DMS 273 treated with DMSO at 0.1 percent for 48 hours (cell line): ENCODE results near the gene MRPL11.
A peak's percentile ranks its signal among the peaks of the same experiment; 100 is the strongest.
"Not testable (repeated sequence)": the region's sequence is repeated elsewhere in the genome, so short reads cannot be mapped to it uniquely, and the experiment has no call there.

Source experiments
- DNase-seq: peaks from one replicate; lab custom pipeline; 2025; lab: John Stamatoyannopoulos, UW

MRPL11 gene

DNA sequence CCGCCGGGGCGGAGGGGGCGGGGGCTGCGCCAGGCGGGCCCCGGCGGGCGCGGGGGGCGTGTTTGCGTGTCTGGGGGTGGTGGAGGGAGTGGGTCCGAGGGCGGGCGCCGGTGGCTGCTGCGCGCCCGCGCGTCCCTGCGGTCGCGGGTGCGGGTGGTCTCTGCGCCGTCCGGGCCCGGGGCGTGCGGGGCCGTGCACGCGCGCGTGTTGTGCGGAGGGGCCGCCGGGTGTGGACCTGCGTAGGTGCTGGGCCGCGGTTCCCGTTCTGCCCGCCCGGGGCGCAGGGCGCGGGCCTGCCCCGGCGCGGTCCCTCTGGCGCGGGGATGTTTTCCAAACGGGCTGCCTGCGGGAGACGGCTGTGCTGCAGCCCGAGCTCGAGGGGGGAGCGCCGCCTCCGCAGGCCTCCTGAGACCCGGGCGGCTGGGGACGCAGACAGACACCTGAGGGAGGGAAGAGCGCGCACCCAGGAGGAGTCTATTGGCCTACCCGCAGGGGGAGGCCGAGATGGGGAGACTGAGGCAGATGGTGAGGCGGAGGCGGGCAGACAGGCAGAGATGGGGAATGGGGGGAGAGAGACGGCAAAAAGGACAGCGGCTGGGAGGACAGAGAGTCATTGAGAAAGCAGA lies 28.5 kb upstream of the MRPL11 start:
- DNase-seq: no peak

DNA sequence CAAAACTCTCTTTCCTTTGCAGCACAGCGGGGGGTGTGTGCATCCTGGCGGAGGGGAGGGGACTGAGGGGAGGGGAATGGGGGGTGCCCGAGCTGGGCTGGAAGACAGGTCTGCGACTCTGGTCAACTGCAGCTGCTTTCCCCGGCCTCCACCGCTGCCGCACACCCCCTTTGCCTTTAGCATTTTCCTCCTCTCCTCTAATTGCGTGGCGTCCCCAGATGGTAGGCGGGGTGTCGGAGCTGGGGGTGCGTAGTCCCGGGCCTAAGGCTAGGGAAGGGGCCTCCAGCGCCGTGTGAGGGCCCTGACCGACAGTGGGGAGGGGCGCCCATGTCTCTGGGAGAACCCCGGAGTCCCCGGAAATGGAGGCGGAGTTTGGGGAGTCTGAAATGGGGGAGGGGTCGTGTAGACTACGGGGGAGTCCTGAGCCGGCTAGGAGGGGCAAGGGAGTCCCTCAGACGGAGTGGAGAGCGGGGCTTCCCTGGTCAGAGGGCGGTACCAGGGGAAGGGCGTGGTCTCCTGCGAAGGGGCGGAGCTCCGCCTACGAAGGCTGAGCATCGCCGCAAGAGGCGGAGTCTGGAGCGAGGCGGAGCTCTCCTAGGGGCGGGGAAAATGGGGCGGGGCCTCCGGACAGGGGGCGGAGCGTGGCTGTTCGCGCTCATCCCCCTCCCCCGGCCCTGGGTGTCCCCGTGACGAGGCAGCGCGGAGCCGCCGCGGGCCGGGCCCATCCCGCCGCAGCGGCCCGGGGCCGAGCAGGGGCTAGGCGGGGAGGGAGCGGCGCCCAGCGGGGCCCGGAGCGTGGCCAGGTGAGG lies 27.8 kb upstream of the MRPL11 start, which contains the start of gene PELI3:
TSS of gene PELI3 (plus strand) at position 681 of the 809 bp plus-strand sequence. CDS start 1,224 bp downstream, outside the sequence.
- peak; percentile 30 for DNase-seq

DNA sequence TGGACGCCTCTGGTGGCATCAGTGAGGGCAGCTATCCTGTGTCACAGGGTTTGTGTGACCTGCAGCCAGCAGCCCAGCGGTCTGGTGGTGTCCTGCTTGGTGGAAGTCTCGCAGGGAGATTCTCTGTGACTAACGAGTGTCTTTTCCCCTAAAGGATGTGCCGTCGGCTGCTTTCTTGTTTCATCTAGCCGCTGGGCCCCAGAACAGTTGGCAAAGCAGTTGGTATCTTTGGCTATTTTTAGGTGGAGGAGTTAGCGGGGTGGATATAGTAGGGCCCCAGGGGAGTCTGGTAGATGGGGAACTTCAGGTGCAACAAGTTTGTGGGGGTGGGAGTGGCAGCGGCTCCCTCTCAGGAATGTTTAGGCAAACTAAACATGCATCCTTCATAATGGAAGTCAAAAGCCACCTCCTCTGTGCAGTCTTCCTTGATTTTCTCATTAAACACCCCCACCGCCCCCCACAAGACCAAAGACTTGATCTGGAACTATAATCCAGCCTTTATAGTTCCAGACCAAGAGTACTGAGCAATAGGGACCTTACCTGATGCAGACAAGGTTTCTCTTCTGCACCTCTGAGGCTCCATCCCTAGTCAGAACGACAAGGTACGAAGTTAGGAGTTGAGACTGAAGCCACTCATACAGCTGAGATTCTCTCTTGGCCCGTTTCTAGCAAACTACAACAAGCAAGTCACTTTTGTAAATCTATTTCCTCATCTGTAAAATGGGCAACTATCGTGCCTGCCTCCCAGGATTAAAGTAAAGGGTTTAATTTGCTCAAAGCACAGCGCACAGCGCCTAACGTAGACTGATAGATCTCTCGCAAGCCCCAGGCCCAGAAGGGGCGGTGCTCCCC lies 27.0 kb upstream of the MRPL11 start:
- DNase-seq: no peak

DNA sequence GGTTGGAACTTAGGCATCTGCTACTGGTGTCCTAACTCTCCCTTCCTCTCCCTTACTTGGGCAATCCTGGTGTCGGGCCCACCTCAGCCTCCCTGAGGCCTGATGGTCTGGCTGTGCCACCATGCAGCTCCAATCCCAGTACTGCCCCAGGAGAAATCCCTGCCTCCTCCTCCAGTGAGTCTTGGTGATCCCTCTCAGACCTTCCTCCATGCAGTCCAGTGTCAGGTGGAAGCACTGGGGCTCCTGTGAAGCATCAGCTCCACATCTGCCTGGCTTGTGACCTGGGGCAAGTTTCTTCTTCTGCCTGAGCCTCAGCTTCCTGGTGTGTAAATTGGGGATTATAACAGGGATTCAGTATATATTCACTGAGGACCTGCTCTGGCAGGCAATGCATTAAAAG lies 26.3 kb upstream of the MRPL11 start:
- DNase-seq: no peak

DNA sequence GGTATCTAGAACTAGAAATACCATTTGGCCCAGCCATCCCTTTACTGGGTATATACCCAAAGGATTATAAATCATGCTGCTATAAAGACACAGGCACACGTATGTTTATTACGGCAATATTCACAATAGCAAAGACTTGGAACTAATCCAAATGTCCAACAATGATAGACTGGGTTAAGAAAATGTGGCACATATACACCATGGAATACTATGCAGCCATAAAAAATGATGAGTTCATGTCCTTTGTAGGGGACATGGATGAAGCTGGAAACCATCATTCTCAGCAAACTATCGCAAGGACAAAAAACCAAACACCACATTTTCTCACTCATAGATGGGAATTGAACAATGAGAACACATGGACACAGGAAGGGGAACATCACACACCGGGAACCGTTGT lies 25.5 kb upstream of the MRPL11 start:
- DNase-seq: not testable (repeated sequence)

DNA sequence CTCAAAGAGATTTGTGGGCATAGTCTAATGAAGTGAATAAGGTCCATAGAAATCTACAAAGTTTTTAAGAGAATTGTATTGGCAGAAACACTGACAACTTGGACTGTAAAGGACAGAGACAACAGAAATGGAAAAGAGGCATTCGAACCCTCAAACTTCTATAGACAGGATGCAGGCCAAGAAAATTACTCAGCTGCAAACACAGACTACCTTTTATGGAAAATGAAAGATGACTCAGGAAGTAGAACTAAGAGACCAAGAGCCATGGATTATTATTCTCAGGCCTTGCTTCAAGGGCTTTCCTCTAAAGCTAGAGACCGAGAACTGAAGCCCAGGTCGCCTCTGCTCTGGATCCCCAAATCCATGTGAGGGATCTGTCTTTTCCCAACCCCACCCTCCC lies 24.3 kb upstream of the MRPL11 start:
- DNase-seq: no peak

DNA sequence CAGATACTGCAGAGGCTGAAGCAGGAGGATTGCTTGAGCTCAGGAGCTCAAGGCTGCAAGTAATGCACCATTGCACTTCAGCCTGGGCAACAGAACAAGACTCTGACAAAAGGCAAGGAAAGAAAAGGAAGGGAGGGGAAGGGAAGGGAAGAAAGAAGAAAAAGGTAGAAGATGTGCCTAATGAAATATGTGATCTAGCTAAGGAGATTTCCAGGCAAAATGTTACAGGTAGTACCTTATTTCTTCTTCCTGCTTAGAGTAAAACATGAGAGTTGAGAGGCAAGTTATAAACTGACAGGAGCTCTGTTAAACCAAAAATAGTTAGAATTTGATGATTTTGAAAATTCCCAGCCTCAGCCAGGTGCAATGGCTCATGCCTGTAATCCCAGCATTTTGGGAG lies 23.4 kb upstream of the MRPL11 start:
- no peak for DNase-seq

DNA sequence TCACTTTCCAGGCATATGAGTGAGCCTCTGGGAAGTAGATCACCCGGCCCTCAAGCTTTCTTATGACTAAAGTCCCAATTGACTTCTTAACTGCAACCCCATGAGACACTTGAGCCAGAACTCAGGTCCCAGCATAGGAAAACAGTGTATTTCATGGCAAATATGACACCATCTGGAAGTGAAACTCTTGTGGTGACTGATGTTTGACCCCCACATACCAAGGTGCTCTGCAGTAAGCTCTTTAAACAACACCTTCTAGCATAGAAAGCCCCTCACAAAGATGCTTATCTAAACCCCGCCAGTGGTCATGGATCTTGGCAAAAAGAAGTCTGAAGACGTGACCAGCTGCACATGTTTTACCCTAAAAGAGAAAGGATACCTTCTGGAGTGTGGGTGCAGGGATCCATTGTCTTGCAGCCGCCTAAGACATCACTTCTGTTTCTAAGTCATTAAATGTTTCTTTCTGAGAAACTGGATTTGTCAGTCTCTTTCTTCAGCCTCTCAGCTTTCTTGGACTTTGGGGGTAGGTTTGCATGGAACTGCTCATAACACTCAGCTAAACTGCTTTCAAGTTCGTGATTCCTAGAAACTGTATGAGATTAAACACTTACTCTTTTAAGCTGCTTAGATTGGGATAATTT lies 20.6 kb upstream of the MRPL11 start:
- no peak for DNase-seq

DNA sequence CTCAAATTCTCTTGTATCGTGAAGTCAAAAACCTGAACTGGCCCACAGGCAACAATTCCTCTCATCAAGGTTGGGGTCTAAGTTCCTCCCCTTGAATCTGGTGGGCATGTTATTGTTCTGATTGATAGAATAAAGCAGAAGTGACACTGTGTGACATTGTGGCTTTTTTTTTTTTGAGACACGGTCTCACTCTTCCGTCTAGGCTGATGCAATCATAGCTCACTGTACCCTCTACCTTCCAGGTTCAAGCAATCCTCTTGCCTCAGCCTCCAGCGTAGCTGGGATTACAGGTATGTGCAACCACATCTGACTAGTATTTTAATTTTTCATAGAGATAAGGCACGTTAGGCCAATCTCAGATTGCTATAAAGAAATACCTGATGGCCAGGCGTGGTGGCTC lies 19.2 kb upstream of the MRPL11 start:
- DNase-seq: no peak

DNA sequence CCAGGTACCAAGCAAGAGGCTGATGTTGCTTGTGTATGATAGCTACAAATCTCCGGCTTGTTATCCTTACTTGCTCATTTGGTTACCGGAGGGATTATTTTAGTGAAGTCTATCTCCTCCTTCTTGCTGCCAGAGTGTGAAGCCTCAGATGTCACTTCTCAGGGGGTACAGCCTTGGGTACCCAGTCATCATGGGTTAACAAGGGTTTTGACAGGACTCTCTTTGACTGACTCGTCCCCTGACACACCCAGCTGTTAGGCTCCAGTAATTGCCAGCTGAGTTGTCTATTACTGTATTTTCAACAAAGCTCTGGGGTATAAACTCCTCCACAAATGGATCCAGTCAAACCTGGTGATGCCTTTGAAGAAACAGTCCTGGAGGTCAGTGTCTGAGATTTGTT lies 16.2 kb upstream of the MRPL11 start:
- no peak for DNase-seq

DNA sequence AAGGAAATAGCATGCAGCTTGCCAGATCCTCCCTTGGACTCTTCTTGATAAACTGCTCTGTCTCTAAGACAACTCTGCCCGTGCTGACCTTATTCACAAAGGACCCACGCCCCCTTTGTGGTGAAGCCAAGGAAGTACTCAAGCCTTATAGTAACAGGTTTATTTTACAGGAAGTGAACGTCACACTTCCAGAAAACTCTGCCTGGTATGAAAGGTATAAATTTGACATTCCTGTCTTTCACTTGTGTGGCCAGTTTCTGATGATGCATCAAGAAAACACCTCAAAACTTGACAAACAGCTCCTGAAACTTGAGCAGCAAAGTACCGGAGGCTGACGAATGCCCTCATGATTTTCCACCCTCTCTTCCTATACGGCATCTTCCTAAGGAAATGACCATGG lies 15.6 kb upstream of the MRPL11 start:
- no peak for DNase-seq

DNA sequence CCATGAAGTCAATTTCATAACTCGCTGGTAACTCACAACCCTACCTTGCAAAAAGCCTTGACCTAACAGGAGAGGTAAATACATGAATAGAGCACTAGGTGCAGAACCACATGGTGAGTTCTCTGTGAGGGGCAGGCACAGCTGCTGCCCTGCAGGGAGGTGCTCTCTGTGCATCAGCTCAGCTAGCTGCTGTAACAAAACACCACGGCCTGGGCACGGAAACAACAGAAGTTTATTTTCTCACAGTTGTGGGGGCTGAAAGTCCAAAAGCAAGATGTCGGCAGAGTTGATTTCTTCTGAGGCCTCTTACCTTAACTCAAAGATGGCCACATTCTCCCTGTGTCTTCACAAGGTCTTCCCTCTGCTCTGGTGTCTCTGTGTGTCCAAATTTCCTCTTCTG lies 13.0 kb upstream of the MRPL11 start:
- DNase-seq: no peak

DNA sequence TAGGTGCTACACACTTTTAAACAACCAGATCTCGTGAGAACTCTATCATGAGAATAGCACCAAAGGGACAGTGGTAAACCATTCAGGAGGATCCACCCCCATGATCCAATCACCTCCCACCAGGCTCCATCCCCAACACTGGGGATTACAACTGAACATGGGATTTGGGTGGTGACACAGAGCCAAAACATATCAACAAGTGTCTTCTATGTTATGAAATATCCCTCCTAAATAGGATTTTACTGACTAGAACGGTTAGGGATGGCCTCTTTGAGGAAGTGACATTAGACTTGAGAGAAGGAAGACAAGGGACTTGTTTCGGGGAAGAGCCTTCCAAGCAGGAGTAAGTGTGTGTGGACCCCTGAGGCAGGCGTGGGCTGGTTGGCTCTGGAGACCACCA lies 11.9 kb upstream of the MRPL11 start:
- DNase-seq: no peak

DNA sequence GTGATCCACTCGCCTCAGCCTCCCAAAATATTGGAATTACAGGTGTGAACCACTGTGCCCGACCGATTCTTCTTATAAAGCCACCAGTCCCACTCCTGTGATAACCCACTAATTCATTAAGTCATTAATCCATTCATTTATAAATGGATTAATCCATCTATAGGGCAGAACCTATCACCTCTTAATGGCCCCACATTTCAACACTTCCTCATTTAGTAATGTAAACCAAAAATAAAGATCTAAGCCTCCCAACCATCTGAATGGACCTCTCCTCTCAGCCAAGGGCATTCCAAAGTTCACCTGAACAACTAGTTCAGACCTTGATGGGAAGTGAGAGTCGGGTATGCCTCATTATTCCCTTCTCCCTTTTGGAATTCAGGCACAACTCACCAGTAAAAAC lies 9.9 kb upstream of the MRPL11 start:
- no peak for DNase-seq

DNA sequence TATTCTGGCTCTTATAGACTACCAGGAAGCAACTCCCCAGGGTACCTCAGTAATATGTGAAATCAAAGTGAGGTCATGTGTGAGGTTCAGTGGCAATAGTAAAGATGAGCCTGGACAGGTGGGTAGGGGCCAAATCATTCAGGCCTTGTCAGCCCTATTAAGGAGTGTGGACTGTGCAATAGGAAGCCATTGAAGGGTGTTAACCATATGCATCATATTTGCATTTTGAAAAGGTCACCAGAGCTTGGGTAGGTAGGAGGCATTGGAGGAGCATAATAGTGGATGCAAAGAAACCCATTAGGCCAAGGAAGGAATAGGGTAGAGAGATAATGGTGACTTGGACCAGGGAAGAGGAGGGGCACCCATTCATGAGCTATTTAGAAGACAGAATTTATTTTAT lies 8.4 kb upstream of the MRPL11 start:
- DNase-seq: no peak

DNA sequence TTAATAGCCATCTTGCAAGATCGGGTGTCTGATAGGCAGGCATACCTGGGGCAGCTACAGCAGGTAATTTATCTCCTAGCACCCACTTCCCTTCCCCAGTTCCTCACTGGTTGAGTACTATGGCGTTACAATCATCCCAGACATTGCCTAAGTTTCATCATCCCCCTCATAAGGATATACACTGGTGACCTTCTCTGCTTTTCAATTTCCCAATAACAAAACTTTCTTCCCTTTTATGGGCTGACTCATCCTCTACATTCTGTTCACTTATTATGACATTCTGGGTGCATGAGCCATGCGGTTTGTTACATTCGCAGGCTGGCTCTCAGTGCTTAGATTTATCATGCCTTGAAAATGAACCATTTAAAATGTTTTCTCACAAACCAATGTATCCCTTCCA lies 5.0 kb upstream of the MRPL11 start:
- no peak for DNase-seq

DNA sequence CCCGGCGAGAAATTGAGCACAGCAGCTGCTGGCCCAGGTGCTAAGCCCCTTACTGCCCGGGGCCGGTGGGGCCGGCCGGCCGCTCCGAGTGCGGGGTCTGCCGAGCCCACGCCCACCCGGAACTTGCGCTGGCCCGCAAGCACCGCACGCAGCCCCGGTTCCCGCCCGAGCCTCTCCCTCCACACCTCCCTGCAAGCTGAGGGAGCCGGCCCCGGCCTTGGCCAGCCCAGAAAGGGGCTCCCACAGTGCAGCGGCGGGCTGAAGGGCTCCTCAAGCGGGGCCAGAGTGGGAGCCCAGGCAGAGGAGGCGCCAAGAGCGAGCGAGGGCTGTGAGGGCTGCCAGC lies 2.3 kb upstream of the MRPL11 start:
- not testable (repeated sequence) for DNase-seq

DNA sequence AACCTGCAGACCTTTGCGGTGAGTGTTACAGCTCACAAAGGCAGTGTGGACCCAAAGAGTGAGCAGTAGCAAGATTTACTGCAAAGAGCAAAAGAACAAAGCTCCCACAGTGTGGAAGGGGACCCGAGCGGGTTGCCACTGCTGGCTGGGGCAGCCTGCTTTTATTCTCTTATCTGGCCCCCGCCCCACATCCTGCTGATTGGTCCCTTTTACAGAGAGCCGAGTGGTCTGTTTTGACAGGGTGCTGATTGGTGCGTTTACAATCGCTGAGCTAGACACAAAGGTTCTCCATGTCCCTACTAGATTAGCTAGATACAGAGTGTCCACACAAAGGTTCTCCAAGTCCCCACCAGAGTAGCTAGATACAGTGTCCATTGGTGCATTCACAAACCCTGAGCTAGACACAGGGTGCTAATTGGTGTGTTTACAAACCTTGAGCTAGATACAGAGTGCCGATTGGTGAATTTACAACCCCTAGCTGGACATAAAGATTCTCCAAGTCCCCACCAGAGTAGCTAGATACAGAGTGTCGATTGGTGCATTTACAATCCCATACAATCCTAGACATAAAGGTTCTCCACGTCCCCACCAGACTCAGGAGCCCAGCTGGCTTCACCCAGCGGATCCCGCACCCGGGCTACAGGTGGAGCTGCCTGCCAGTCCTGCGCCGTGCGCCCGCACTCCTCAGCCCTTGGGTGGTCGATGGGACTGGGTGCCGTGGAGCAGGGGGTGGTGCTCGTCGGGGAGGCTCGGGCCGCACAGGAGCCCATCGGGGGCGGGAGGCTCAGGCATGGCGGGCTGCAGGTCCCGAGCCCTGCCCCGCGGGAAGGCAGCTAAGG lies 1.7 kb upstream of the MRPL11 start:
- not testable (repeated sequence) for DNase-seq

DNA sequence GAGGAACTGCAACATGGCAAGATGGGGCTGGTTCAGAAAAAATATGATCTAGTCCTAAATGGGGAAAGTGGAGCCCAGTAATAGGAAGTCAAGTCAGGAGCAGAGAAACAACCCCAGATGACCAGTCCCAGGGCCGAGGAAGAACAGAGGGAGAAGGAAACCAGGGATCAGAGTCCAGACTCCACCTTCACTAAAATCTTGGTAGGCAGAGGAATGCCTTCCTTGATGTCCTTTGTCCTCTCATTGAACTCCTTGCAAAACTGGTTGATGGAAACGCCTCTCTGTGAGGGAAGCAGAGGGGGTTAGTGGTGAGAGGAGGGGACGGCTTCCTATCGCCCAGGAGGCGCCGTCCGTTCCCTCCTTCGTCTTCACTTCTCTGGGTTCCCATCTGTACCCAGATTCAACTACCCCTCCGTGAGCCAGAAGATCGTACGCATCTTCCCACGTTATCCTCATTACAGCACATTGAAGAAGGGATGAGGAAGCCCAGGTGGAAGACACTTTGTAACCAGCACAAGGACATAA lies 607 bp downstream of the MRPL11 start:
- DNase-seq: no peak

DNA sequence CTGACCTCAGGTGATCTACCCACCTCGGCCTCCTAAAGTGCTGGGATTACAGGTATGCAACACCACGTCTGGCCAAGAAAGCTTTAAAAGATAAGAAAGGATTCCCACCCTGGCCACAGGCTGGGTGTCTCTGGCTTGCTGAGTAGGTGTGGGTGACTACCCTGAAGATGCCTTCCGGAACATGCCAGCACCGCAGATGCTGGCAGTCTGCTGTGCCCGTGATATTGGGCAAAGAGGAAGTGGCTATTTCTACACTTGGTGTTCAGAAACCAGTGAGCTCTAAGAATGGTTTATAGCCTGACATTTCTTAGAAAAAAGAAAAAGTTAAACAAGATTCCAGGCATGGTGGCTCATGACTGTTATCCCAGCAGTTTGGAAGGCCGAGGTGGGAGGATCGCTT lies 6.1 kb downstream of the MRPL11 start:
- DNase-seq: no peak

DNA sequence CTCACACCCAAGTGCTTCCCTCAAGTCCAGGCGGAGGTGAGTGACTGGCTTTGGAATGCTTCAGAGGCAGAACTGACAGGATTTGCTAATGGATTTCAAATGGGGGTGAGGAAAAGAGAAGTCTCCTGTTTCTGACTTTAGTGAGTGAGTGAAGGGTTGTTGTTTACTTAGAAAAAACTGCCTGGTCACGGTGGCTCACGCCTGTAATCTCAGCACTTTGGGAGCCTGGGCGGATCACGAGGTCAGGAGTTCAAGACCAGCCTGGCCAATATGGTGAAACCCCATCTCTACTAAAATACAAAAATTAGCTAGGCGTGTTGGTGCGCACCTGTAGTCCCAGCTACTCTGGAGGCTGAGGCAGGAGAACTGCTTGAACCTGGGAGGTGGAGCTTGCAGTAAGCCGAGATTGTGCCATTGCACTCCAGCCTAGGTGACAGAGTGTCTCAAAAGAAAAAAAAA lies 6.7 kb downstream of the MRPL11 start:
- not testable (repeated sequence) for DNase-seq
